ENCODE results near the gene MAP2K7.

DNA sequence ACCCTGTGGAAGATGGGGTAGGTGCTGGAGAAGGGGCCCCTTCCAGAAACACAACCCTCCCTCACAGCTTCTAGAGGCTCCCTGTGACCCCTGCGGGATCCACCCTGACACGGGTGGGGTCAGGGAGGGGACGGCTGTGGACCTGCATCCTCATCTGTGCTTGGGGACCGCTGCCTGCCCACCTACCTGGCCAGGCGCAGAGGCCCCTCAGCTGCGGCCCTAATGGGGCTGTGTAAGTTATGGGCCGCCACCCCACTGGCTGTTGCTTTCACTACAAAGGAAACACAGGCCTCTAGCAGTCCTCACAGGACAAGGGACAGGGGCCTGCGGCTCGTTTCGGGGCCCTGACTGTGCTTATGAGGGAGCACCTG, 29.2 kb downstream of the MAP2K7 start:
- TF ChIP-seq, protein P1, sequence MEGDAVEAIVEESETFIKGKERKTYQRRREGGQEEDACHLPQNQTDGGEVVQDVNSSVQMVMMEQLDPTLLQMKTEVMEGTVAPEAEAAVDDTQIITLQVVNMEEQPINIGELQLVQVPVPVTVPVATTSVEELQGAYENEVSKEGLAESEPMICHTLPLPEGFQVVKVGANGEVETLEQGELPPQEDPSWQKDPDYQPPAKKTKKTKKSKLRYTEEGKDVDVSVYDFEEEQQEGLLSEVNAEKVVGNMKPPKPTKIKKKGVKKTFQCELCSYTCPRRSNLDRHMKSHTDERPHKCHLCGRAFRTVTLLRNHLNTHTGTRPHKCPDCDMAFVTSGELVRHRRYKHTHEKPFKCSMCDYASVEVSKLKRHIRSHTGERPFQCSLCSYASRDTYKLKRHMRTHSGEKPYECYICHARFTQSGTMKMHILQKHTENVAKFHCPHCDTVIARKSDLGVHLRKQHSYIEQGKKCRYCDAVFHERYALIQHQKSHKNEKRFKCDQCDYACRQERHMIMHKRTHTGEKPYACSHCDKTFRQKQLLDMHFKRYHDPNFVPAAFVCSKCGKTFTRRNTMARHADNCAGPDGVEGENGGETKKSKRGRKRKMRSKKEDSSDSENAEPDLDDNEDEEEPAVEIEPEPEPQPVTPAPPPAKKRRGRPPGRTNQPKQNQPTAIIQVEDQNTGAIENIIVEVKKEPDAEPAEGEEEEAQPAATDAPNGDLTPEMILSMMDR (conservative IDR thresholded peaks at IDR 0.05 in 1 of 2, IDR thresholded peaks at IDR 0.05 in 1 of 2; ENCODE audit: low read depth in 1 of 2, low read length in 2 of 2) = no peak
- TF ChIP-seq EZH2 (IDR thresholded peaks at IDR 0.05; ENCODE audit: low read length, missing control alignments) = no peak

Measured in fibroblast of lung (primary cell).